IMR-90 (cell line): ENCODE data around the gene NTM.

ENCODE experiments used
- BHLHE40 ChIP-seq: fragments of 150-350 bp; IDR thresholded peaks from 2 replicates; pipeline ENCODE4 v1.6.1; 2016; ENCODE audit warnings: mild to moderate bottlenecking, low read depth, low read length
- CEBPB ChIP-seq: IDR thresholded peaks from 2 replicates; pipeline ENCODE4 v1.6.1; 2012; ENCODE audit warnings: low read depth, low read length, improper control_type of control experiment
- CTCF ChIP-seq: conservative IDR thresholded peaks from 2 replicates; pipeline ENCODE4 v1.5.1; 2012; ENCODE audit warnings: mild to moderate bottlenecking, low read depth, low read length, improper control_type of control experiment
- FOS ChIP-seq: fragments of 150-350 bp; IDR thresholded peaks from 2 replicates; pipeline ENCODE4 v1.6.1; 2016; ENCODE audit warnings: low read depth, low read length
- MAFK ChIP-seq: IDR thresholded peaks from 2 replicates; pipeline ENCODE4 v1.6.1; 2012; ENCODE audit warnings: low read depth, low read length, improper control_type of control experiment
- MXI1 ChIP-seq: IDR thresholded peaks from 2 replicates; pipeline ENCODE4 v1.6.1; 2012; ENCODE audit warnings: low read depth, mild to moderate bottlenecking, low read length, moderate library complexity, borderline replicate concordance
- NFE2L2 ChIP-seq: fragments of 150-350 bp; IDR thresholded peaks from 2 replicates; pipeline ENCODE4 v1.6.1; 2016; ENCODE audit warnings: low read depth, mild to moderate bottlenecking, low read length
- POLR2A ChIP-seq: IDR thresholded peaks from 2 replicates; pipeline ENCODE4 v1.6.1; 2012; ENCODE audit warnings: mild to moderate bottlenecking, low read depth, low read length
- RAD21 ChIP-seq: IDR thresholded peaks from 2 replicates; pipeline ENCODE4 v1.6.1; 2012; ENCODE audit warnings: low read length, improper control_type of control experiment
- RCOR1 ChIP-seq: IDR thresholded peaks from 2 replicates; pipeline ENCODE4 v1.6.1; 2012; ENCODE audit warnings: mild to moderate bottlenecking, low read length, improper control_type of control experiment; ENCODE audit not compliant: insufficient replicate concordance
- RFX5 ChIP-seq: IDR thresholded peaks from 2 replicates; pipeline ENCODE4 v1.8.0; 2012; ENCODE audit warnings: low read depth, mild to moderate bottlenecking, low read length, moderate library complexity
- SMC3 ChIP-seq: fragments of 150-350 bp; IDR thresholded peaks from 2 replicates; pipeline ENCODE4 v1.6.1; 2016; ENCODE audit warnings: low read depth, mild to moderate bottlenecking, antibody characterized with exemption, low read length, moderate library complexity
- USF2 ChIP-seq: fragments of 150-350 bp; IDR thresholded peaks from 2 replicates; pipeline ENCODE4 v1.6.1; 2017; ENCODE audit warnings: mild to moderate bottlenecking, antibody characterized with exemption, low read length, low read depth

GRCh38 chr11:131561501-131561900 lies 191.1 kb downstream of the NTM start:
- TF ChIP-seq POLR2A (no peak), MXI1 (no peak), USF2 (no peak), CTCF (no peak), CEBPB (no peak), MAFK (no peak), RAD21 (no peak), RCOR1 (no peak), SMC3 (no peak), BHLHE40 (no peak), RFX5 (no peak), FOS (no peak), NFE2L2 (no peak)
